GM12873 (cell line): ENCODE measurements around the gene HDGF.

Experiments used
- CTCF ChIP-seq: IDR thresholded peaks from 2 replicates; pipeline ENCODE4 v1.5.1; 2012; ENCODE audit warnings: low read depth, mild to moderate bottlenecking, moderate library complexity, low read length, control low read depth; ENCODE audit not compliant: insufficient read depth; ENCODE audit errors: missing control alignments

HDGF gene

GRCh38 chr1:156743367-156744302 lies 7.8 kb downstream of the HDGF start:
- TF ChIP-seq CTCF, result no peak

- TF ChIP-seq CTCF, result no peak
These were observed 8.7 kb downstream of the HDGF start for GRCh38 chr1:156742801-156743200.

DNA sequence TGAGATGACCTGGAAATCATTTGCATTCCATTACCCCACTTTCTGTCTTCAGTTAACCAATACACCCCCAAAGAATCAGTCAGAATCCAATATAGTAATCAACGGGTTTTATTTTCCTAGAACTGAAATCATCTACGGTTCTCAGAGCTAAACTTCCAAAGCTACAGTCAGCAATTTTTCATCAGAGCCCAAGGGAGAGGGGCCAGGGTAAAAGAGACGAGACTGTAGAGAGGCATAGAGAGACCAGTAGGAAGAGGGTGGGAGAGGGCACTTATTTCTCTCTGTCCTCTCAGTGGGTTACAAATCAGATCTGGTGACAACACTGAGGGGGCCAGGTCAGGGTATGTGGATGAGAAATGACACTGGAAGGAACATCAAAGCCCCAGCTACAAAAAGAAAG lies 9.5 kb downstream of the HDGF start:
- no peak for TF ChIP-seq CTCF

GRCh38 chr1:156741481-156741983 lies 9.9 kb downstream of the HDGF start:
- TF ChIP-seq CTCF, result no peak

DNA sequence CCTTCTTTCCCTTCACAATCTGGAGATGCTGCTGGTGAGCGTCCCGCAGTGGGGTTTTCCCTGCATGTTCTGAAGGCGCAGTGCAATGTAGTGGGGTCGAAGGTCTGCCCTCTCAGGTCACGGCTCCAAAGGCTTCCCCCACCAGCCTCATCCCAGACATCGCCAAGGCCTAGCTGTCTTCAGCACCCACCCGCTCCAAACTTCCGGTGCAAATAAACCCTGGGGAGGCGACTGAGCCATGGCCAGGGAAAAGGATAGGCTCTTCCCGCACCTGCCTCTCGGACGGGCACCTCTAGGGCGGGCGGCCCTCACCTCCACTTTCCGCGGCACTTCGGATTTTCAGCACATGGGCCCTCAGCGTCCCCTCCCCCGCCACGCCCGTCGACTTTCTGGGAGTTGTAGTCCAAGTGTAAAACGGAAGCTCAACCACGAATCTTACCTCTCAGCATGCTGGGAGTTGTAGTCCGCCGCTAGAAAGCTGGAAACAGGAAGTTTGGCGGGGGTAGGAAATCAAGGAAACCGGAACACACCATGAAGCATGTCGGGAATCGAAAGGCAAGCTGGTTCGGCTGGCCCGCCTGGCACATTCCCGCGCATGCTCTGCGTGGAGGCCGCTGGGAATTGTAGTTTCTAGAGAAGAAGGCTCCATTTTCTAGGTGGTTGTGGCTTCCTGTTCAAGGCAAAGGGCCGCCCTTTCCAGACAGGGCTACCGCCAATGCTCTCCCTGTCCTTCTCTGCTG lies 10.6 kb downstream of the HDGF start, which contains the start of gene MRPL24:
Gene MRPL24 (minus strand): TSS at position 348 of the 740 bp plus-strand sequence. CDS start 2,384 bp downstream, outside the sequence.
- TF ChIP-seq CTCF, result no peak

GRCh38 chr1:156740237-156740740 lies 11.2 kb downstream of the HDGF start:
- TF ChIP-seq CTCF, result no peak

GRCh38 chr1:156738916-156739315 lies 12.6 kb downstream of the HDGF start:
- TF ChIP-seq CTCF, result no peak
